Activated T-helper 1 cell treated with anti-CD3 and anti-CD28 coated beads, Interleukin-2, amount 50 U/mL, for 16 hours (primary cell): ENCODE measurements around the gene FHOD3.

Source experiments
- DNase-seq, 2 donors: peaks; one replicate each; pipeline ENCODE4 v3.0.0-alpha.2; 2020; ENCODE audit warnings: low read depth in 1 of 2, low spot score in 1 of 2

Gene FHOD3

DNA sequence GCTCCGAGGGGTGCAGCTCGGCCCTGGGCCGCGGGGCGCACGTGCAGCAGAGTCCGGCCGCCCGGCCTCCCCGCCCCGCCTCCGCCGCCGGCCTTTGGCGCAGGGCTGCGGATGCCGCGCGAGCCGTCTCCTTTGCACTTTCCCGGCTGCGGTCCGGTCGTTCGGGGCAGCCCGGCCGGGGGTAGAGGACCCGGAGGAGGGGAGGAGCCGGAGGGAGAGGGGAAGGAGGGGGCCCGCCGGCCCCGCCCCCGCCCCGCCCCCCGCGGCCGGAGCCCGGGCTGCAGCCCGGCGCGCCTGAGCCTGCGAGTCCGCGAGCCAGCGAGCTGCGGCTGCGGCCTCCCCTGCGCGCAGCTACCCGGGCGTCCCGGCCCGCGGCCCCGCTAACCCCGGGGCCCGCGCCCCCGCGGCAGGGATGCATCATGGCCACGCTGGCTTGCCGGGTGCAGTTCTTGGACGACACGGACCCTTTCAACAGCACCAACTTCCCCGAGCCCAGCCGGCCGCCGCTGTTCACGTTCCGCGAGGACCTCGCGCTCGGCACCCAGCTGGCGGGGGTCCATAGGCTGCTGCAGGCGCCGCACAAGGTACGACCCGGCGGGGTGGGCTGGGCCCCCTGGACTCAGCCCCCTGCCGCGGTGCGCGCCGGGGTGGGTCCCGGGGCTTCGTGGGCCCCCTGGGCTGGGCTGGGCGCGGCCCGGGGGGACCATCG is at the start of gene FHOD3:
TSS of gene FHOD3 (plus strand) at position 297 of the 709 bp plus-strand sequence. CDS start at position 420, 123 bp downstream.
- DNase-seq = no peak

DNA sequence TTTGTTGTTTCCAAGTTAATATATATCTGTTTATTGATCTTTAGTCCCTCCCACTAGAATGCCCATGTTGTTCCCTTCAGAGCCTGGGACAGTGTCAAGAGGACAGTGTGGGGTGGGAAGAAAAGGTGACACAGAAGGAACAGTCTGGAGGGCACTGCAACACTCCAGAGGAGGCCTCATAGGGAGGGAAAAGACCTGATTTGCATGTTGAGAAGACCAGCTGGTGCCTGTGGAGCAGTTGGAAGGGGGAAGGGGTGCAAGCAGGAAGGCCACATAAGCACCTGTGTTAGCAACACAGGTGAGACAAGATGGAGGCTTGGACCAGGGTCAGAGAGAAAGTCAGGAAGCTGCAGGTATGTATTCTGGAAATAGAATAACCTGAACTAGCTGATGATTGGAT is 48.1 kb upstream of the FHOD3 start:
- no peak for DNase-seq

DNA sequence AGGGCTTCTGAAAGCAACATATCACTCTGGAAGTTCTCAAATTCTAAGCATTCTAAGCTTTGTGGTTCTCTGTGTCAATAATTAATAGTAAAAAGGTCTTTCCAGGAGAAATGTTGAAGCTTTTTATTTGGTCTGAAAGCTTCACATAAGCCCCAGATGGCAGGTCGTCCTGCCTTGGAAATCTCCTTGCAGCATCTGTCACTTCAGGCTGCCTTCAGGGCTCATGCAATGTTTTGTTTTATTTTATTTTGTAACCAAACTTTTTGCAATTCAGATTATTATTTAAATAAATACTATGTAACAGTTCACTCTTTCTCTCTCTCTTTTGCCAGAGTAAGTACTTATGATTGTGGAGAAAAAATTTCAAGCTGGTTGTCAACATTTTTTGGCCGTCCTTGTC is 46.7 kb upstream of the FHOD3 start:
- DNase-seq = no peak

DNA sequence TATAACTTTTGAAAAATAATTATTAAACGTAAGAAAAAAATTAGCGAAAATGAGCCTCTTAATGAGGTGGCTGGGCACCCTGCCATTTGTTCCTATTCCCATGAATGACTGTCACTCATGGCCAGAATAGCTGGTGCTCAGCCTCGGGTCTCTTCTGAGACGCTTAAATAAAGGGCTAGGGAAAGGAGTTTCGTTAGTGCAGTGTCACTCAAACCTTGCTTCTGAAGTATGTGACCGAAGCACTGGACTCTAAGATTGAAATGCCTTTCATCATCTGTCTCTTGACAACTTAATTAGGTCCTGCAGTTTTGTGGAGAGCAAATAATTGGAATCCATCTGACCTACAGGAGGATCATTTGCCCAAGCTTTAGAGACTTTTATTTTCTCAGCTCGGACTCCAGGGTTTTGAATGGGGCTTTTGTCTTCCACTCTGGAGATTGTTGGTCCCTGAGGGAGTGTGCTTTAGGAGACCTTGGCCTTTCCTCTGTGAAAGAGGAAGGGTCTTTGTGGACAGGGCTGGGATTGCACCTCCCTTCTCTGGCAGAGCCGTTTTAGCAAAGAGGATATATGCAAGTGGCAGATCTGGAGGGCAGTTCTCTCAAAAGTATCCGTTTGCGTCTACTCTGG is 42.3 kb upstream of the FHOD3 start:
- DNase-seq = no peak

DNA sequence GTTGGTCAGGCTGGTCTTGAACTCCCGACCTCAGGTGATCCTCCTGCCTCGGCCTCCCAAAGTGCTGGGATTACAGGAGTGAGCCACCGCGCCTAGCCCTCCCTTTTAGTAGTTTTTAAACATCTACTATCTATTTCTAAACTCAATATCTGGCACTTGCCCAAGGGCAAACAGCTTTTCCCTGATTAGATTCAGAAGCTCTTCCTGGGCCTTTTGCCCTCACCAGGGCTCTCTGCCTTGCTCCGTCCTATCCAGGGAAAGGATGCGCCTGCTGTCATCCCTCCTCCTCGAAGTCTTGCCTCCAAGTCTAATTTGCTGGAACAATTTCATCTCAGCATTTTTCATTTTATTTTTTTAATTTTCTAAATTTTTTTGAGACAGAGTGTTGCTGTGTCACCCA is 41.4 kb upstream of the FHOD3 start:
- DNase-seq = no peak

DNA sequence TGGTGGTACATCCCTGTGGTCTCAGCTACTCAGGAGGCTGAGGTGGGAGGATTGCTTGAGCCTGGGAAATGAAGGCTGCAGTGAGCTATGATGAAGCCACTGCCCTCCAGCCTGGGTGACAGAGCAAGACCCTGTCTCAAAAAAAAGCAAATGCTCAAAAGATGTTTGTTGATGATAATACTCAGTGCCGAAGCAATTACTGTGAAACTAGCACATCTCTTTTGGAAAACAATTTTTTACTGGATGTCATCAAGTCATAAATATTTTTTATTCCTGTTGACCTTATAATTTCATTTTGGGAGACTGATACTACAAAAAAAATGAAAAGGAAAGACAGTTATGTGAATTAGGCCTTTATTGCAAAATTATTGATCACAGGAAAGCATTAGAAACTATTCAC is 34.5 kb upstream of the FHOD3 start:
- no peak for DNase-seq

DNA sequence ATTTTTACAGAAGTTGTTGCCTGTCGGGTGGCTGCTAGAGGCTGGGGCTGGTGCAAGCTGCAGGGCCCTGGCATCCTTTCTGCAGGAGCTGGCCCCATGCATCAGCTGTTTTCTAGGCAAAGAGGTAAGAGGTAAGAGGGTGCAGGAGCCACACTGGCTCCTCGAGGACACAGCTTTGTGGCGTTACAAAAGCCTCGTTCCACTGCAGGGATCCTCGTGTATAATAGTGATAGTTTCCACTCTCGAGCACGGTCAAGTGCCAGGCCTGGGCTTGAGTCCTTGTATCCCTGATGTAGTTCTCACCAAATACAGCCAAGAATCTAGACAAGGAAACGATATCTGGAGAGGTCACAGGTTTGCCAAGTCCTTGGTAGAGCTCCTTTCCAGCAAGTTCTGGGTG is 33.2 kb upstream of the FHOD3 start:
- DNase-seq = no peak

DNA sequence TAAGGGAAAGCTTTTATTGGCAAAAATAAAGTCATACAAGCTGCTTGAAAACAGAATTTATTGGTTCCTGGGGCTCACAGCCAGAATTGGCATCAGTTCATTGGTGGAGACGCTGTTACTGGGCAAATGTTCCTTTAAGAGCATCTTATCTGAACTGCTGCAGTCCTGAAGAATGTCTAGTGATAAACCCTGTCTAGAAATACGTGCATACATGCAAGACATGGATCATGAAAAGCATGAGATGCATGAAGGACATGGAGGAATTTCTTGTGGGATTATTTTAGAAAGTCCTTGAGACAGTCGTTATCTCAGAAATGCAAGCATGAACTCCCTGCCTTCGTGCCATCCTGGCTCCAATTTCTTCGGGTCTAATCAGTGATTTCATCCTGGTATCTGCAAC is 32.5 kb upstream of the FHOD3 start:
- DNase-seq = no peak

DNA sequence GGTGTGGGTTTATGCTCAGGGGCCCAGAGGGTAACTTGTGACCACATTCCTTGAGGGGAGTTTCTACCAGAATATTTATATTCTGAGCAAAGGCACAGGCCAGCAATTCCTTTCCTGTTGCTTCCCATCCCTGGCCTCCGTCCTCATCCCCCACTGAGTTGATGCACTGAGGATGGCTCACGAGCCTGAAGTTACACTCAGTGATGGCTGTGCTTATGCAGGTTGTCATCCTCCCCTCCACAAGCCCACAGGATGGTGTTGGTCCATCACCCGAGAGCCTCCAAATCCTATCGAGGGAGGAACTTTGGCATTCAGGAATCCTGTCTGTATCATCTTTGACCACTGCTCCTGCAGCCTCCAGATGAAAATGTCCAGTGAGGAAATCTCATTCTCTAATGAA is 28.4 kb upstream of the FHOD3 start:
- no peak for DNase-seq

DNA sequence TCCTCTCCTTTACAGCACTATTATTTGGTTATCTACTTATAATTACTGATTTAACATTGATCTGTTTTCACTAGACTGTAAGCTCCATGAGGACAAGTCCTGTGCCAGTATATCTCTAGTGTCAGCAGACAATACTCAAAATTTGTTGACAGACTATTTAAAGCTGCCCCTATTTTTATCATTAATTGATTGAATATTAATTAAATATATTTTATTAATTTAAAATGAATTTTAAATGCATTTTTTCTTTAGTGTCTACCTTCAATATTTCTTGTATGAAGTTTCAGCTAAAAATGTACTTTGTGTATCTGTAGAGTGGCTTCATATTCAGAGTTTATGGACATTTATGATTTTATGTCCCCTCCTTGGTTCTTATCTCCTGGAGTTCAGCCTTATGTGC is 26.4 kb upstream of the FHOD3 start:
- no peak for DNase-seq

DNA sequence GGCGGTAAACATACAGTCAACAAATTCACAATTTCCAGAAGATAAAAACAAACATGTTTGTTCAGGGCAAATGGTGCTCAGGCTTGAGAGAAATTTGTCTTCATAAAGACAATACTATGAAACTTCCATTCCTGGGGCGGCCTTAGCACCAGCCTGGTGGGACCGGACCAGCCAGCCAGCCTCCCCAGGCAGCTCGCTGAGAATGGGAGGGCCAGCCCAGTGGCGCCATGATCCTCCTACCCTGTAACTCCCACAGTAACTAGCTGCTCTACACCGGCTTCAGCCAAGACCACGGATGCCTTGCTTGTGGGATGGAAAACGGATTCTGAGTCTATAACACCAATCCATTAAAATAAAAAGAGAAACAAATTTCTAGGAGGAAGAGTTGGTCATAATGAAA is 24.2 kb upstream of the FHOD3 start:
- DNase-seq = no peak

DNA sequence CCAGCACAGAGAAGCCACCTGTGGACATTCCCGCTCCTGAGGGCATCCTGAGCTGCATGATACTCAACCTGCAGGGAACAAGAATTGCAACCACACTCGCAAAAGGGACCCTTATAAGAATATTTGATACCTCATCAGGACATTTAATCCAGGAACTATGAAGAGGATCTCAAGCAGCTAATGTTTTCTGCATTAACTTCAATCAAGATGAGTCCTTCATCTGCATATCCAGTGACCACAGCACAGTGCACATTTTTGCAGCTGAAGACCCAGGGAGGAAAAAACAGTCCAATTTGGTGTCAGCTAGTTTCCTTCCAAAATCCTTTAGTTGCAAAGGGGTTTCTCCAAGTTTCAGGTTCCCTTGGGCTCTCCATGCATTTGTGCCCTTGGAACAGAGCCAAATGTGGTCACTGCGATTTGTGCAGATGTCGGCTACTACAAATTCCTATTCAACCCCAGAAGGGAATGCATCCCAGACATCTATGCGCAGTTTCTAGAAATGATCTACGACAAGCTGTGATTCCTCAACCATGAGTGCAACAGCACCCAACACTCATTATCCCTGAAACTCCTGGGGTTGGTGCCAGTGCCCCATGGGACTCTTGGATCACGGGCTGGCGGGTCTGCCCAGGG is 23.3 kb upstream of the FHOD3 start:
- no peak for DNase-seq

DNA sequence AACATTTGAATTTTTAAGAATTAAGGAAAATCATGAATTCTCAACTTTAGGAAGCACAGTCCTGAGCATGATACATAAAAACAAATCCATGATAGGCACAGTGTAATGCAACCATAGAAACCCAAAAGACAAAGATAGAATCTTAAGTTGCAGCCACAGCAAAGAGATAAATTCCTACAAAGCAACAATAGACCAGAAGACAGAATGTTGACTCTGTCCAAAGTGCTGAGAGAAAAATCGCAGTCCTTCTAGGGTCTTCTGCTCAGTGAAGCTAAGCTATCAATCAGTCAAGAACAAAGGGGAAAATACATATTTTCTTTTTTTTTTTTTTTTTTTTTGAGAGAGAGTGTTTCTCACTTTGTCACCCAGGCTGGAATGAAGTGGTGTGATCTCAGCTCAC is 22.0 kb upstream of the FHOD3 start:
- DNase-seq = no peak

DNA sequence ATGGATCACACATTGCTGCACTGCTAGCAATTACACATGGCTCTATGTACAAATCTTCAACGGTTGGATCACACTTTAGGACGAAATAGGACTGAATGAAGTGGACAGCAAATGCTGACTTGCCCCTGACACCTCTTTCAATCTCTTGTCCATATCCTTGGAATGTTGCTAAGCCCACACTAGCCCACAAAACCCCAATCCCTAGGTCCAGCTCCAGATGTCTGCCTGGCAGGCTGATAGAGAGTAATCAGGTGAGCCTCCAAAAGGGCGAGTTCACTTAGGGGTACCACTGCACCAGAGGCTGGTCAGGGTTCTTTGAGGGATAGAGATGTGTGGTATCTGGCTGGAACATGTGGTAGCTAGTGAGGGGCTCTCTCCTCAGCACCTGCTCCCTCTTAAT is 18.5 kb upstream of the FHOD3 start:
- no peak for DNase-seq

DNA sequence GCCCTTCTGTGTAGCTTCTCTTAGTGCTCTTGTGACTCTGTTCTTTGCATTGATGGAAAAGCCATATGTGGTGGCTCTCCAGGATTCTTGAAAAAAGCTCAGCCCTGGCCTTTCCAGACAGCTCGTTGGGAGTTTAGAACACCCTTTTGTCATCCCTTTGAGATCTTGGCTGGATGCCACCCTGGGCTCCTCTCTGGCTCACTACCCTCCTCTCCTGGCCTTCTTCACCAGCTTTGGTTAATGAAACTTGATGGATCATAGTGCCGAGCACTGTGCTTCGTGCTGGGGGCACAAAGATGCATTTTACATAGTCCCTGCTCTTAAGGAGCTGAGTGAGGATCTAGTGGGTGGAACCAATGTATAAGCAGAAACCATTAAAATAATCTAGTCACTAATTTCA is 15.6 kb upstream of the FHOD3 start:
- no peak for DNase-seq

DNA sequence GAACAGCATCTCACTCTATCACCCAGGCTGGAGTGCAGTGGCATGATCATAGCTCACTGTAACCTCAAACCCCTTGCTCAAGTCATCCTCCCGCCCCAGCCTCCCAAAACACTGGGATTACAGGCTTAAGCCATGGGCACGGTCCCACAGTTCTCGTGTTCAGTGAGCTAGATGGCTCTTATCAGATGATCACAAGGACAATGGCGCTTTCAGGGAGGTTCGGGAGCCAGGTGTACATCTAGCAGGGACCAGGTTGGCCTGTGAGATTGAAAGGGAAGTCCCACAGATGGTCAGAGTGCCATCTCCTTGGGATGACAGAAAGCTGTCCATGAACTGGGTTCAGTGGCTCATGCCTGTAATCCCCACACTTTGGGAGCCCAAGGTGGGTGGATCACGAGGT is 14.1 kb upstream of the FHOD3 start:
- DNase-seq = no peak

DNA sequence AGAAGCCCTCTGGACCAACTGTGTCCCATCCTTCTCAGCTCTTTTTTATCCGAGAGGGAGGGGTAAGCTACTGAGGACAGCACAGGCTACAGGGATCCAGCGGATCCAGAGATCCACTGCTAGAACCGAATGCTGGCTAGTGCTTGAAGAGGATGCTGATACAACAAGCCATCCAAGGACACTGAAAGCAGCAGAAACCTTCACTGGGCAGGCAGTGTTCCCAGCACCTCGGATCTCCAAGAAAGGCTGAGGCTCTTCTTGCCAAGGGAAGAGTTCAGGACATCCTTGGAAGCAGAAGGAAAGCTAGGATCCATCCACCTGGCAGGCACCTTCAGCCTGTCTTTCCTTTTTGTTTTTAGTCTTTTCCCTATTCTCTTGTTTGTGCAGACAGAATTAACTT is 13.2 kb upstream of the FHOD3 start:
- DNase-seq = no peak

DNA sequence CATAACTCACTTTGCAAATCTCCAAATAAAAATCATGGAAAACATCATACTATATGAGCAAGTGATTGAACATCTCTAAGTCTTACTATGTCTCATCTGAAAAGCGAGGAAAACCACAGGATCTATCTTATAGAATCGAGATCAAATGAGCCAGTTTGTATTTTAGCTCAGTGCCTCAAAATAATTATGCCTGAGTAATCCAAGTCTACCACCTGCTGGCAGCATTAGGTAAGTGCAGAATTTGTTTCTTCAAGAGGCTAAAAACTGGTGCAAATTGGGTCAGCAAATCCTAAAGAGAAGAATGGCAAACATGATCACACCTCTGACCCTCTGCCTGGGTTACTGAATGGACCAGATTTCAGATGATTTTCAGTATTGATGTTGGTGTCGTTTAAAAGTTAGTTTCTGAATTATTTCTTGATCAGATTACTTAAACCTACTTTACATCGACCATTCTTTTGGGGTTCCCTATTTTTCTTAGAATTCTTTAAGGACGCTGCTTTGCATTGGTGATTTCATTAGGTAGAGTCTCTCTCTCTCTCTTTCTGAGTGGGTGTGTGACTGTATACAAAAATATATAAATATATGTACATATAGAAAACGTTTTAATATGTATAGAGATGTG is 12.7 kb upstream of the FHOD3 start:
- no peak for DNase-seq

DNA sequence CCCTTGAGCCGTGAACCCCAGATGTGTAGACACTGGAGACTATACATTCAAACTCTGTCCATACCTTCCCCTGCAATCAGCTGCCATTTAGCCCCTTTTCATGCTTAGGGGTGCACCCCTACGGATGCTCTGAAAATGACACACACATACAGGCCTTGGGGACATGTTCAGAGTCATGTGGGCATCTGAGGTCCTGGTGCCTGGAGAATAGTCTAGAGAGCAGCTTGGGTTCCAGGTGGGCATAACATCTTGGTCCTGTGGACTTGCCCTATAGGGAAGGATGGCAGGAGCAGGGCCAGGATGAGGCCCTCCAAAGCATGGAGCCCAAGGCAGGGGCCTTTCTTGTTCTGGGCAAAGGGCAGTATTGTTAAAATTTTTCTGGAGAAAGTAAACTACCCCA is 9.9 kb upstream of the FHOD3 start:
- no peak for DNase-seq

DNA sequence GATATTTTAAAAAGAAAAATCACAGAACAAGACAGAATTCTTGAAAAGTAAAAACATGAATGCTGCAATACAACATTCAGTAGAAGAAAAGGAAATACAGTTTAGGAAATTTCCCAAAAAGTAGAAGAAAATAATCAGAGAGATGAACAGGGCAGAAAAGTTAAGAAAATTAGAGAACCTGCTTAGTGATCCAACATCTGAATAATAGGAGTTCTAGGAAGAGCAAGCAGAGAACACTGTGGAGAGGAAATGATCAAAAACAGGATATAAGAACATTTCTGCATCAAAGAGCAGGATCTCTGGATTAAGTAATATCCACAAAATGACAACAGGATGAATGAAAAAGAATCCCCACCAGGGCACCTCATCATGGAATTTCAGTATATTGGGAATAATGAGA is 8.8 kb upstream of the FHOD3 start:
- DNase-seq = no peak

DNA sequence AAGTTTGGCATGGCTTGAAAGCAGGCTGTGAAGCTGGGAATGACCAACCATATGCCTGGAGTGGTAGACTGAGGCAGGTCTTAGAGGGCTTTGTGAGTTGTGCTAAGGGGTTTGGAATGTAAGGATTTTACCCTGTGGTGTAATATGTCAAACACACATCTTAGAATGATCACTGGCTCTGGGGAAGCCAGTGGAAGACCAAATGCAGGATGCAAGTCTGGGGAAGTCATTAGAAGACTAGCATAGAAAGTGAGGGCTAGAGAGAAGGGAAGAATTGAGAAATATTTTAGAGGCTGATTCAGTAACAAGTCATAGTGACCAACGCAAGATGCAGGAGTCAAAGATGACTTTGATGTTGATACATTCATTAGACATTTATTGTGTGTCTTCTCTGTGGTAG is 3.5 kb upstream of the FHOD3 start:
- no peak for DNase-seq

DNA sequence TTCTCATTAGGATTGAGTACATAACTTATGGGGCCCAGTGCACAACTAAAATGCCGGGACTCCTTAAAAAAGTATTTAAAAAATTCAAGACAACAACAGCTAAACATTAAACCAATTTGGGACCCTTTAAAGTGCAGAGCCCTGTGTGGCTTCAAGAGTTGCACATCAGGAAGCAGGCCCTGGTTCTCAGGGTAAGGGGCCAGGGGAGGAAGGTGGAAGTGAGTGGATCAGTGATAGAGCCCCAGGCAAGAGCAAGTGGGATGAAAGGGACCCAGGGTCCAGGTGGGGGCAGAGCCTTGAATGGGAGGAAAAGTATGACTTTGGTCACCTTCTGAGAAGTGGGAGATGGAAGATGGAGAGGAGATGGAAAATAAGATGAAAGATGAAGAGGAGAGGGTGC is 2.3 kb upstream of the FHOD3 start:
- DNase-seq = no peak
